IMR-90 (cell line): ENCODE data around the gene MIER2. TPM values are rescaled to one million over a fixed set of nuclear protein-coding genes. Genes with fewer than 3 reads are reported as not detected.

Experiments
- ATAC-seq: fragments of 200-7000 bp; cut with Tn5 transposase; 2 replicates; pipeline ENCODE4 v1.9.1; 2020; ENCODE audit warnings: low read depth, mild to moderate bottlenecking, moderate library complexity
- BruUV-seq: library from RNA; stranded (reverse); fragments of 400-500 nt; replicated peaks from 2 replicates; lab custom pipeline; 2021; lab: Mats Ljungman, UMichigan
- CTCF ChIA-PET: fragments of 300-600 bp; formaldehyde crosslinking; extraction: SDS; loops from one replicate; lab custom pipeline; 2021; ENCODE audit warnings: antibody characterized with exemption; lab: Yijun Ruan, JAX
- POLR2A ChIA-PET: fragments of 300-600 bp; sonication (Branson Sonifier 250); formaldehyde crosslinking; loops from one replicate; lab custom pipeline; 2022; ENCODE audit warnings: antibody characterized with exemption; ENCODE audit not compliant: unreplicated experiment; lab: Charles Lee
- DNase-seq: peaks from one replicate; pipeline ENCODE4 v3.0.0; 2013
- H2AFZ ChIP-seq: replicated peaks from 2 replicates; pipeline ENCODE3; 2013; ENCODE audit warnings: low read length, mild to moderate bottlenecking; ENCODE audit not compliant: poor library complexity
- H2AK5ac ChIP-seq: 2 replicates; pipeline ENCODE4 v1.6.1; 2013; ENCODE audit warnings: low read depth, low read length, inconsistent platforms
- H2AK9ac ChIP-seq: replicated peaks from 2 replicates; pipeline ENCODE3; 2013; ENCODE audit warnings: mild to moderate bottlenecking, low read depth, low read length, moderate library complexity; ENCODE audit not compliant: poor library complexity
- H2BK120ac ChIP-seq: 2 replicates; pipeline ENCODE4 v1.6.1; 2013; ENCODE audit warnings: low read depth, low read length, inconsistent platforms
- H2BK15ac ChIP-seq: 3 replicates; pipeline ENCODE4 v1.6.1; 2013; ENCODE audit warnings: low read depth, low read length, inconsistent platforms
- H2BK20ac ChIP-seq: 2 replicates; pipeline ENCODE4 v1.6.1; 2013; ENCODE audit warnings: low read depth, mild to moderate bottlenecking, inconsistent platforms, low read length, moderate library complexity
- H2BK5ac ChIP-seq: 2 replicates; pipeline ENCODE4 v1.6.1; 2013; ENCODE audit warnings: mild to moderate bottlenecking, low read depth, low read length, inconsistent platforms; ENCODE audit not compliant: poor library complexity, severe bottlenecking
- H3K14ac ChIP-seq: replicated peaks from 2 replicates; pipeline ENCODE4 v1.6.1; 2013; ENCODE audit warnings: low read depth, low read length, inconsistent platforms
- H3K18ac ChIP-seq: 2 replicates; pipeline ENCODE4 v1.6.1; 2013; ENCODE audit warnings: low read depth, low read length, control low read depth
- H3K23ac ChIP-seq: 2 replicates; pipeline ENCODE4 v1.6.1; 2013; ENCODE audit warnings: low read depth, low read length, inconsistent platforms
- H3K27ac ChIP-seq: 2 replicates; pipeline ENCODE4 v1.5.1; 2013; ENCODE audit warnings: mild to moderate bottlenecking, control low read depth, low read length; ENCODE audit not compliant: insufficient read depth
- H3K27me3 ChIP-seq: 2 replicates; pipeline ENCODE4 v1.6.1; 2013; ENCODE audit warnings: low read length; ENCODE audit not compliant: control insufficient read depth, insufficient read depth
- H3K36me3 ChIP-seq: 2 replicates; pipeline ENCODE4 v1.6.1; 2013; ENCODE audit warnings: low read length, mixed read lengths; ENCODE audit not compliant: control insufficient read depth, insufficient read depth
- H3K4ac ChIP-seq: 2 replicates; pipeline ENCODE4 v1.6.1; 2013; ENCODE audit warnings: low read depth, low read length, inconsistent platforms
- H3K4me1 ChIP-seq: 2 replicates; pipeline ENCODE4 v1.6.1; 2013; ENCODE audit warnings: low read length, mixed read lengths; ENCODE audit not compliant: control insufficient read depth, insufficient read depth
- H3K4me2 ChIP-seq: 2 replicates; pipeline ENCODE4 v1.6.1; 2013; ENCODE audit warnings: low read depth, mild to moderate bottlenecking, control low read depth, low read length, moderate library complexity
- H3K4me3 ChIP-seq: 2 replicates; pipeline ENCODE4 v1.5.1; 2013; ENCODE audit warnings: low read depth, mild to moderate bottlenecking, control low read depth, low read length, moderate library complexity; ENCODE audit not compliant: insufficient read depth
- H3K56ac ChIP-seq: 2 replicates; pipeline ENCODE4 v1.6.1; 2013; ENCODE audit warnings: low read length, inconsistent platforms; ENCODE audit not compliant: insufficient read depth; ENCODE audit errors: extremely low read depth
- H3K79me1 ChIP-seq, 2 experiments: 2 replicates each; pipeline ENCODE4 v1.6.1; 2013; ENCODE audit warnings: low read length in 2 of 2, inconsistent platforms in 1 of 2, low read depth in 1 of 2
- H3K9ac ChIP-seq: 2 replicates; pipeline ENCODE4 v1.6.1; 2013; ENCODE audit warnings: low read depth, low read length, control low read depth
- H3K9me1 ChIP-seq: 2 replicates; pipeline ENCODE4 v1.6.1; 2013; ENCODE audit warnings: low read length, inconsistent platforms; ENCODE audit not compliant: insufficient read depth
- H3K9me3 ChIP-seq: 2 replicates; pipeline ENCODE4 v1.6.1; 2013; ENCODE audit warnings: low read length; ENCODE audit not compliant: control insufficient read depth, insufficient read depth
- H4K20me1 ChIP-seq: 2 replicates; pipeline ENCODE4 v1.6.1; 2013; ENCODE audit warnings: low read length, inconsistent platforms; ENCODE audit not compliant: insufficient read depth
- H4K5ac ChIP-seq: 2 replicates; pipeline ENCODE4 v1.6.1; 2013; ENCODE audit warnings: mild to moderate bottlenecking, low read depth, low read length, control low read depth
- H4K8ac ChIP-seq, 2 experiments: 2 replicates each; pipeline ENCODE4 v1.6.1; 2013; ENCODE audit warnings: low read depth in 2 of 2, low read length in 2 of 2, control low read depth in 1 of 2, inconsistent platforms in 1 of 2
- H4K91ac ChIP-seq: 2 replicates; pipeline ENCODE4 v1.6.1; 2013; ENCODE audit warnings: low read depth, low read length, inconsistent platforms; ENCODE audit not compliant: insufficient read depth
- BHLHE40 ChIP-seq: fragments of 150-350 bp; IDR thresholded peaks from 2 replicates; pipeline ENCODE4 v1.6.1; 2016; ENCODE audit warnings: mild to moderate bottlenecking, low read depth, low read length
- WGBS, 2 experiments: methylation state at CpG; one replicate each; pipeline versions ENCODE4 v1.1.5 to v1.1.7; 2013; ENCODE audit warnings: missing lambda C conversion rate in 2 of 2; ENCODE audit not compliant: insufficient read length in 1 of 2; ENCODE audit errors: extremely low coverage in 2 of 2; 5-methylcytosine and 5-hydroxymethylcytosine counted together
- dilution Hi-C: fragments of 300-500 bp; cut with HindIII; formaldehyde crosslinking; loops from one replicate; pipeline ENCODE4 v1.14.3; 2018; ENCODE audit warnings: low sequenced_read_pairs; ENCODE audit not compliant: unreplicated experiment
- in situ Hi-C: fragments of 300-500 bp; cut with MboI; formaldehyde crosslinking; loops from 3 replicates; pipeline ENCODE4 v1.14.3; 2019; ENCODE audit warnings: low sequenced_read_pairs, inconsistent platforms, mixed read lengths
- intact Hi-C: fragments of 100-400 bp; cut with micrococcal nuclease; formaldehyde crosslinking; loops from 2 replicates; pipeline ENCODE4 v1.10.0; 2022
- polyA plus RNA-seq, 3 experiments: library from polyadenylated mRNA; depleted of rRNA; stranded (reverse); fragments of >200 nt; gene quantifications; 2 replicates each; pipeline ENCODE4 v1.2.3, GENCODE V29; 2012; ENCODE audit warnings: low replicate concordance in 1 of 3
- total RNA-seq: library from RNA; depleted of rRNA; stranded (reverse); fragments of >200 nt; gene quantifications from 2 replicates; pipeline ENCODE4 v1.2.3, GENCODE V29; 2012
- TF ChIP-seq, protein P1 (sequence below): conservative IDR thresholded peaks from 2 replicates; pipeline ENCODE4 v1.5.1; 2012; ENCODE audit warnings: mild to moderate bottlenecking, low read depth, low read length, improper control_type of control experiment

MIER2 gene
- total and polyA plus RNA-seq, 2 of the 4 experiments (the other 2 are of a cell fraction), result 28.0 to 28.4 TPM

DNA sequence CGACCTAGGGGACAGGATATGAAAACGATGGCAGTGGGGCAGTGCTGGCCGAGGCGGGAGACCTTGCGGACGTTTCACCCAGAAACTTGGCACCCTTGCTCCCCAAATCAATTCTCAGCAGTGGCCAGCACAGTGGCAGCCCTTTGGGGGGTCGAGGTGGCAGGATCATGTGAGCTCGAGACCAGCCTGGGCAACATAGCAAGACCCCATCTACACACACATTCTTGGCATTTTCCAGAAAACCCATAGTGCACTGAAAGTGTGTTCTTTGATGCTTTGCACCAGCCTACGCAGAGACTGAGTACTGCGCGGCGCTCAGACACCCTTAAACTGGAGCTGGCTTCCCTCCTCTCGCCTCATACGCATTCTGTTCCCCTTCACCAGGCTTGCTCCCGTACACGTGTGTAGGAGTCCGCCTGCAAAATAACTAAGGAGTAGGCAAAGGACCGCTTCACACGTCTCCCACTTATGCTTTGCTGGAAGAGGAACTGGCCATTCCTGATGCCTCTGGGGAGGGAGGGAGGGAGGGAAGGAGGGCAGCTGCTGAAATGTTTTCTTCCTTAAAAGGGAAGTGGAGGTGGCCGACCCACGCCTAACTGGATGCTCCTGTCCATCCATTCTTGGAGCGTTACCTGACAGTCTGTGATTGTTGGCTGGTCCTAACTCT is 23.5 kb upstream of the MIER2 start:
- no peak for DNase-seq
- in situ Hi-C loops, result no loop called here
- CTCF ChIA-PET, result no interaction called here

More for the DNA sequence above, 23.5 kb upstream of the MIER2 start:
- POLR2A ChIA-PET, result no interaction called here
- H2BK20ac ChIP-seq, result no peak overlapping the region
- no peak overlapping the region for H3K27ac ChIP-seq
- no peak overlapping the region for H2AFZ ChIP-seq
- no peak overlapping the region for H2AK9ac ChIP-seq
- no peaks in the 10 kb centered on the region for H3K9me1 ChIP-seq
- no peak overlapping the region for H3K56ac ChIP-seq
- dilution Hi-C loops, result no loop called here
- H4K20me1 ChIP-seq, result no peaks in the 10 kb centered on the region
- peaks cover 46% of the 10 kb centered on the region for H3K27me3 ChIP-seq
- no peak overlapping the region for H4K5ac ChIP-seq
- H3K9ac ChIP-seq, result no peak overlapping the region
- no peak overlapping the region for H2BK15ac ChIP-seq
- H3K9me3 ChIP-seq, result peaks cover 8% of the 10 kb centered on the region
- no peak overlapping the region for H3K4ac ChIP-seq
- no peak for TF ChIP-seq BHLHE40
- TF ChIP-seq, protein P1, sequence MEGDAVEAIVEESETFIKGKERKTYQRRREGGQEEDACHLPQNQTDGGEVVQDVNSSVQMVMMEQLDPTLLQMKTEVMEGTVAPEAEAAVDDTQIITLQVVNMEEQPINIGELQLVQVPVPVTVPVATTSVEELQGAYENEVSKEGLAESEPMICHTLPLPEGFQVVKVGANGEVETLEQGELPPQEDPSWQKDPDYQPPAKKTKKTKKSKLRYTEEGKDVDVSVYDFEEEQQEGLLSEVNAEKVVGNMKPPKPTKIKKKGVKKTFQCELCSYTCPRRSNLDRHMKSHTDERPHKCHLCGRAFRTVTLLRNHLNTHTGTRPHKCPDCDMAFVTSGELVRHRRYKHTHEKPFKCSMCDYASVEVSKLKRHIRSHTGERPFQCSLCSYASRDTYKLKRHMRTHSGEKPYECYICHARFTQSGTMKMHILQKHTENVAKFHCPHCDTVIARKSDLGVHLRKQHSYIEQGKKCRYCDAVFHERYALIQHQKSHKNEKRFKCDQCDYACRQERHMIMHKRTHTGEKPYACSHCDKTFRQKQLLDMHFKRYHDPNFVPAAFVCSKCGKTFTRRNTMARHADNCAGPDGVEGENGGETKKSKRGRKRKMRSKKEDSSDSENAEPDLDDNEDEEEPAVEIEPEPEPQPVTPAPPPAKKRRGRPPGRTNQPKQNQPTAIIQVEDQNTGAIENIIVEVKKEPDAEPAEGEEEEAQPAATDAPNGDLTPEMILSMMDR, result no peak
- peaks cover 1% of the 10 kb centered on the region; the same call in 1 of the 2 replicates for H3K4me1 ChIP-seq
- H2AK5ac ChIP-seq, result no peak overlapping the region
- WGBS, 2 experiments, result 100% methylated on average over 1 of the region's 22 CpGs; no CpG with 5 or more reads in 1 of the 2 experiments
- no peak overlapping the region for H4K91ac ChIP-seq
- intact Hi-C loops, result no loop called here
- H2BK120ac ChIP-seq, result no peak overlapping the region
- H3K18ac ChIP-seq, result no peak overlapping the region
- H3K14ac ChIP-seq, result no peak overlapping the region
- no peaks in the 10 kb centered on the region for H3K36me3 ChIP-seq
- H2BK5ac ChIP-seq, result no peak overlapping the region
- no peak overlapping the region for H3K4me3 ChIP-seq
- H3K23ac ChIP-seq, result no peak overlapping the region
- no peak overlapping the region for H4K8ac ChIP-seq
- no peaks in the 10 kb centered on the region for H3K79me1 ChIP-seq
- ATAC-seq, result no peak
- no TSS peak for BruUV-seq
- H3K4me2 ChIP-seq, result no peak overlapping the region
